ENCODE data around the gene RORB. TPM values are rescaled to one million over a fixed set of nuclear protein-coding genes. Genes with fewer than 3 reads are reported as not detected.
"Not testable (repeated sequence)": the region's sequence is repeated elsewhere in the genome, so short reads cannot be mapped to it uniquely, and the experiment has no call there.

RORB gene
- total RNA-seq, 2 donors from 2014 or later, result 0.78 to 1.3 TPM

- H3K27ac ChIP-seq, result no peak overlapping the region
- TF ChIP-seq POLR2A (IDR thresholded peaks at IDR 0.05) (no peak), CTCF (IDR thresholded peaks at IDR 0.05) (no peak)
- ATAC-seq (no peak), DNase-seq (no peak)
- intact Hi-C loops (cut with DNase I), result no loop called here
- 61 to 66% methylated on average over 5 of the region's 5 CpGs for WGBS, 2 donors
- H3K27me3 ChIP-seq, result no peaks in the 10 kb centered on the region
- H3K36me3 ChIP-seq (replicated peaks in 1 of 2; ENCODE audit: insufficient read depth in 1 of 2, low read depth in 2 of 2), result no peaks in the 10 kb centered on the region
- H3K4me1 ChIP-seq, result no peaks in the 10 kb centered on the region
- H3K4me3 ChIP-seq, result no peak overlapping the region
- no peaks in the 10 kb centered on the region for H3K9me3 ChIP-seq
Measured at GRCh38 chr9:74527718-74528117, 30.6 kb downstream of the RORB start.

GRCh38 chr9:74528207-74528606 is 31.1 kb downstream of the RORB start:
- no peak overlapping the region for H3K4me3 ChIP-seq
- no peaks in the 10 kb centered on the region for H3K36me3 ChIP-seq (replicated peaks in 1 of 2; ENCODE audit: insufficient read depth in 1 of 2, low read depth in 2 of 2)
- H3K9me3 ChIP-seq, result no peaks in the 10 kb centered on the region
- no peaks in the 10 kb centered on the region for H3K4me1 ChIP-seq
- TF ChIP-seq CTCF (IDR thresholded peaks at IDR 0.05), result no peak
- no peak for TF ChIP-seq POLR2A (IDR thresholded peaks at IDR 0.05)
- H3K27ac ChIP-seq, result no peak overlapping the region
- no peak for ATAC-seq
- WGBS, 2 donors, result 15 to 16% methylated on average over 6 of the region's 6 CpGs
- no peaks in the 10 kb centered on the region for H3K27me3 ChIP-seq
- peak in 1 of 4 donors; percentile 5 for DNase-seq
- intact Hi-C loops (cut with DNase I), result no loop called here

GRCh38 chr9:74530458-74530857 is 33.3 kb downstream of the RORB start:
- peak in 2 of 7 experiments; percentile 9 to 12 for TF ChIP-seq CTCF (IDR thresholded peaks at IDR 0.05)
- H3K27ac ChIP-seq; ATAC-seq; H3K27me3 ChIP-seq; H3K4me1 ChIP-seq; H3K4me3 ChIP-seq; H3K36me3 ChIP-seq (replicated peaks in 1 of 2; ENCODE audit: insufficient read depth in 1 of 2, low read depth in 2 of 2); H3K9me3 ChIP-seq; intact Hi-C loops (cut with DNase I): not testable (repeated sequence)
- WGBS, 2 donors, result 37 to 49% methylated on average over 8 of the region's 8 CpGs
- DNase-seq, result peak in 1 of 4 donors; percentile 15

- H3K27ac ChIP-seq, result no peak overlapping the region
- DNase-seq (no peak), ATAC-seq (no peak)
- WGBS, 2 donors, result 69 to 77% methylated on average over 1 of the region's 1 CpG
- no peaks in the 10 kb centered on the region for H3K9me3 ChIP-seq
- no peak for TF ChIP-seq POLR2A (IDR thresholded peaks at IDR 0.05)
- no peak for TF ChIP-seq CTCF (IDR thresholded peaks at IDR 0.05)
- H3K4me3 ChIP-seq, result no peak overlapping the region
- no peaks in the 10 kb centered on the region for H3K4me1 ChIP-seq
- no peaks in the 10 kb centered on the region for H3K27me3 ChIP-seq
- intact Hi-C loops (cut with DNase I), result no loop called here
- H3K36me3 ChIP-seq (replicated peaks in 1 of 2; ENCODE audit: insufficient read depth in 1 of 2, low read depth in 2 of 2), result no peaks in the 10 kb centered on the region
Measured at GRCh38 chr9:74533253-74533652, 36.1 kb downstream of the RORB start.

- 55 to 73% methylated on average over 3 of the region's 3 CpGs for WGBS, 2 donors
- Histone ChIP-seq H3K4me1 (no peaks in the 10 kb centered on the region), H3K9me3 (no peaks in the 10 kb centered on the region), H3K27me3 (no peaks in the 10 kb centered on the region), H3K4me3 (no peak overlapping the region), H3K27ac (no peak overlapping the region), H3K36me3 (replicated peaks in 1 of 2; ENCODE audit: insufficient read depth in 1 of 2, low read depth in 2 of 2) (no peaks in the 10 kb centered on the region)
- DNase-seq (no peak), ATAC-seq (no peak)
- no peak for TF ChIP-seq CTCF (IDR thresholded peaks at IDR 0.05)
- no peak for TF ChIP-seq POLR2A (IDR thresholded peaks at IDR 0.05)
- intact Hi-C loops (cut with DNase I), result no loop called here
Measured at GRCh38 chr9:74534841-74535240, 37.7 kb downstream of the RORB start.

All from body of pancreas (tissue), 4 donors.